ENCODE data around the gene UNC13B.

GRCh38 chr9:35273591-35273990 is 111.8 kb downstream of the UNC13B start:
- no peak for TF ChIP-seq REST (IDR thresholded peaks at IDR 0.05; ENCODE audit: insufficient read depth in 1 of 2, low read depth in 2 of 2, low read length in 2 of 2)
- TF ChIP-seq POLR2AphosphoS5 (IDR thresholded peaks at IDR 0.05; ENCODE audit: low read depth, low read length): no peak
- TF ChIP-seq FOXP2 (optimal IDR thresholded peaks at IDR 0.05; ENCODE audit: borderline replicate concordance, extremely low read depth, extremely low read length, insufficient read depth): no peak
